GM12801 (cell line): ENCODE measurements around the gene GP5.

Source experiments
- CTCF ChIP-seq: IDR thresholded peaks from one replicate; pipeline ENCODE4 v1.5.1; 2011; ENCODE audit warnings: control low read depth; ENCODE audit not compliant: insufficient read length; ENCODE audit errors: extremely low read depth

Gene GP5

GRCh38 chr3:194350726-194351071, 48.4 kb downstream of the GP5 start:
- no peak for TF ChIP-seq CTCF

GRCh38 chr3:194348354-194348753, 50.7 kb downstream of the GP5 start:
- no peak for TF ChIP-seq CTCF

GRCh38 chr3:194346621-194347020, 52.4 kb downstream of the GP5 start:
- TF ChIP-seq CTCF: no peak

GRCh38 chr3:194346035-194346434, 53.0 kb downstream of the GP5 start:
- TF ChIP-seq CTCF: no peak
